22Rv1 (cell line): ENCODE measurements around the gene OR6A2.

ENCODE experiments used
- H3K27ac ChIP-seq: fragments of 450-650 bp; 2 replicates; pipeline ENCODE4 v1.5.1; 2017
- CTCF ChIP-seq: fragments of 450-650 bp; IDR thresholded peaks from 2 replicates; pipeline ENCODE4 v1.5.1; 2017; ENCODE audit warnings: mild to moderate bottlenecking
- ZFX ChIP-seq: fragments of 450-650 bp; IDR thresholded peaks from 2 replicates; pipeline ENCODE4 v1.6.1; 2017; ENCODE audit warnings: antibody characterized with exemption, borderline replicate concordance

Gene OR6A2

GRCh38 chr11:6790546-6790945 lies 8.9 kb downstream of the OR6A2 start:
- no peak for TF ChIP-seq CTCF
- TF ChIP-seq ZFX: no peak
- no peak overlapping the region for H3K27ac ChIP-seq

- TF ChIP-seq ZFX: no peak
- TF ChIP-seq CTCF: no peak
- H3K27ac ChIP-seq: no peak within 1 kb of the TSS
Measured at GRCh38 chr11:6782720-6783119, 16.8 kb downstream of the OR6A2 start, which contains the start of gene OR2AG1. OR2AG1 (plus strand) TSS chr11:6783020; CDS start chr11:6785038, 2,018 bp downstream.

- TF ChIP-seq CTCF (no peak), ZFX (no peak)
Measured at GRCh38 chr11:6780829-6781228, 18.7 kb downstream of the OR6A2 start.

GRCh38 chr11:6778518-6778917 lies 21.0 kb downstream of the OR6A2 start:
- TF ChIP-seq ZFX (no peak), CTCF (no peak)

More at GRCh38 chr11:6780829-6781228, 18.7 kb downstream of the OR6A2 start:
- no peak overlapping the region for H3K27ac ChIP-seq

GRCh38 chr11:6771926-6772893 lies 27.3 kb downstream of the OR6A2 start, which contains the start of gene OR2AG2:
OR2AG2 (minus strand) TSS chr11:6771976; CDS start chr11:6768957, 3,019 bp downstream.
- TF ChIP-seq ZFX (no peak), CTCF (no peak)
- H3K27ac ChIP-seq: no peak within 1 kb of the TSS

More at GRCh38 chr11:6778518-6778917, 21.0 kb downstream of the OR6A2 start:
- H3K27ac ChIP-seq: no peak overlapping the region

GRCh38 chr11:6757373-6757967 lies 42.0 kb downstream of the OR6A2 start:
- TF ChIP-seq CTCF (peak; percentile 89), ZFX (no peak)

More at GRCh38 chr11:6757373-6757967, 42.0 kb downstream of the OR6A2 start:
- H3K27ac ChIP-seq: no peak overlapping the region
